A549 (cell line): Measurements from ENCODE around the gene SPATA1. TPM values are rescaled to one million over a fixed set of nuclear protein-coding genes. Genes with fewer than 3 reads are reported as not detected.

Source experiments
- ATAC-seq, 2 experiments: fragments of 200-7000 bp in 1 of 2; fragments of >200 bp in 1 of 2; cut with Nextera tagmentation in 1 of 2; cut with Tn5 transposase in 1 of 2; 3 replicates each; pipeline versions ENCODE4 v1.8.0 to v1.9.1; 2018 to 2020; ENCODE audit warnings: mild to moderate bottlenecking in 1 of 2, moderate library complexity in 1 of 2
- CTCF ChIA-PET: fragments of 300-600 bp; sonication (Branson Sonifier 250); formaldehyde crosslinking; extraction: SDS; loops from one replicate; lab custom pipeline; 2021; ENCODE audit warnings: antibody characterized with exemption, inconsistent platforms; lab: Yijun Ruan, JAX
- POLR2A ChIA-PET: fragments of 350-600 bp; formaldehyde crosslinking; extraction: SDS; loops from one replicate; lab custom pipeline; 2021; ENCODE audit warnings: antibody characterized with exemption, inconsistent platforms; lab: Yijun Ruan, JAX
- DNase-seq, 2 experiments: peaks; one replicate each; pipeline versions ENCODE4 v3.0.0 to v3.0.0-alpha.2; 2011 to 2016; ENCODE audit warnings: low read depth in 1 of 2, low spot score in 1 of 2
- FAIRE-seq: peaks from 2 replicates; lab custom pipeline; 2011; peaks lifted over from hg19 to GRCh38; lab: Jason Lieb, UNC
- H3K27ac ChIP-seq, 2 experiments: fragments of >200 bp; sonication (Bioruptor Twin); formaldehyde crosslinking; 3 replicates each; pipeline ENCODE4 v1.5.1; 2016 to 2017
- H3K4me1 ChIP-seq: fragments of >200 bp; sonication (Bioruptor Twin); formaldehyde crosslinking; 3 replicates; pipeline ENCODE4 v1.6.1; 2016
- H3K4me2 ChIP-seq: fragments of >200 bp; sonication (Bioruptor Twin); formaldehyde crosslinking; 3 replicates; pipeline ENCODE4 v1.6.1; 2016
- H3K4me3 ChIP-seq: fragments of >200 bp; sonication (Bioruptor Twin); formaldehyde crosslinking; 3 replicates; pipeline ENCODE4 v1.5.1; 2016
- H3K9me3 ChIP-seq: fragments of >200 bp; sonication (Bioruptor Twin); formaldehyde crosslinking; 3 replicates; pipeline ENCODE4 v1.6.1; 2016
- CBX2 ChIP-seq: fragments of 200-600 bp; sonication (generic); IDR thresholded peaks from 2 replicates; pipeline ENCODE4 v1.6.1; 2016; ENCODE audit warnings: low read depth, mild to moderate bottlenecking, borderline replicate concordance
- CHD4 ChIP-seq: fragments of 200-600 bp; sonication (generic); IDR thresholded peaks from 2 replicates; pipeline ENCODE4 v1.6.1; 2016; ENCODE audit warnings: antibody characterized with exemption, mild to moderate bottlenecking, borderline replicate concordance
- EP300 ChIP-seq, 2 experiments: fragments of >200 bp; sonication (Bioruptor Twin); formaldehyde crosslinking; IDR thresholded peaks; 2 replicates in 1 of 2; 3 replicates in 1 of 2; pipeline ENCODE4 v1.6.1; 2016 to 2017
- ESRRA ChIP-seq: fragments of 150-350 bp; IDR thresholded peaks from 2 replicates; pipeline ENCODE4 v1.6.1; 2014; ENCODE audit warnings: mild to moderate bottlenecking, low read length, borderline replicate concordance
- GATA3 ChIP-seq: IDR thresholded peaks from 2 replicates; pipeline ENCODE4 v1.6.1; 2012; ENCODE audit warnings: borderline replicate concordance
- HEYL ChIP-seq: fragments of 250-450 bp; sonication (Bioruptor Pico); IDR thresholded peaks from 2 replicates; pipeline ENCODE4 v1.8.0; 2021; ENCODE audit warnings: mild to moderate bottlenecking, moderate library complexity
- JUNB ChIP-seq: fragments of >200 bp; sonication (Bioruptor Twin); formaldehyde crosslinking; IDR thresholded peaks from 2 replicates; pipeline ENCODE4 v1.6.1; 2016
- KDM5A ChIP-seq: fragments of 200-600 bp; sonication (generic); IDR thresholded peaks from 2 replicates; pipeline ENCODE4 v1.6.1; 2016; ENCODE audit warnings: antibody characterized with exemption, mild to moderate bottlenecking
- MAFK ChIP-seq: fragments of 450-650 bp; IDR thresholded peaks from 2 replicates; pipeline ENCODE4 v1.6.1; 2014; ENCODE audit not compliant: partially characterized antibody
- MYC ChIP-seq: IDR thresholded peaks from 2 replicates; pipeline ENCODE4 v1.6.1; 2012; ENCODE audit warnings: mild to moderate bottlenecking, inconsistent platforms, low read length, improper control_type of control experiment, borderline replicate concordance
- NFE2L2 ChIP-seq: fragments of 150-350 bp; conservative IDR thresholded peaks from 2 replicates; pipeline ENCODE4 v1.6.1; 2014; ENCODE audit warnings: low read length
- NR3C1 ChIP-seq: fragments of >200 bp; sonication (Bioruptor Twin); formaldehyde crosslinking; IDR thresholded peaks from 3 replicates; pipeline ENCODE4 v1.6.1; 2017
- PHF8 ChIP-seq: fragments of 200-600 bp; sonication (generic); IDR thresholded peaks from 2 replicates; pipeline ENCODE4 v1.6.1; 2016; ENCODE audit warnings: low read depth, mild to moderate bottlenecking, antibody characterized with exemption, moderate library complexity, borderline replicate concordance
- POLR2A ChIP-seq: IDR thresholded peaks from 2 replicates; pipeline ENCODE4 v1.6.1; 2012; ENCODE audit warnings: mild to moderate bottlenecking, low read length
- RAD21 ChIP-seq, 2 experiments: fragments of >200 bp in 1 of 2; sonication (Bioruptor Twin) in 1 of 2; formaldehyde crosslinking in 1 of 2; IDR thresholded peaks in 1 of 2; conservative IDR thresholded peaks in 1 of 2; 2 replicates in 1 of 2; 3 replicates in 1 of 2; pipeline ENCODE4 v1.6.1; 2012 to 2018; ENCODE audit warnings: inconsistent platforms in 1 of 2
- RFX5 ChIP-seq: fragments of 450-650 bp; IDR thresholded peaks from 2 replicates; pipeline ENCODE4 v1.7.1; 2014; ENCODE audit warnings: antibody characterized with exemption, mild to moderate bottlenecking, moderate library complexity
- SREBF2 ChIP-seq: fragments of 450-650 bp; IDR thresholded peaks from 2 replicates; pipeline ENCODE4 v1.6.1; 2014; ENCODE audit warnings: mild to moderate bottlenecking, moderate library complexity
- TP53 ChIP-seq: fragments of 250-450 bp; sonication (Bioruptor Pico); IDR thresholded peaks from 2 replicates; pipeline ENCODE4 v1.5.0; 2021; ENCODE audit warnings: mild to moderate bottlenecking, moderate library complexity
- ZSCAN20 ChIP-seq: fragments of 250-450 bp; sonication (Bioruptor Pico); IDR thresholded peaks from 2 replicates; pipeline ENCODE4 v1.8.0; 2022; ENCODE audit warnings: mild to moderate bottlenecking, moderate library complexity
- WGBS: methylation state at CpG from one replicate; pipeline ENCODE4 v1.1.6; 2017; ENCODE audit errors: missing lambda C conversion rate; 5-methylcytosine and 5-hydroxymethylcytosine counted together
- polyA plus RNA-seq, 4 experiments: library from polyadenylated mRNA; depleted of rRNA in 3 of 4; stranded (reverse); fragments of >200 nt; fragmentation: RNase III in 1 of 4; extraction: RNeasy Plus Mini Kit Qiagen cat#74134 plus additional on column Dnase treatment in 1 of 4; gene quantifications; 2 replicates in 3 of 4; 3 replicates in 1 of 4; pipeline ENCODE4 v1.2.3, GENCODE V29; 2011 to 2017
- TF ChIP-seq, protein P1 (sequence below): IDR thresholded peaks from 2 replicates; pipeline ENCODE4 v1.6.1; 2012; ENCODE audit warnings: low read depth, borderline replicate concordance
- TF ChIP-seq, protein P2 (sequence below): fragments of 250-450 bp; sonication (Bioruptor Pico); IDR thresholded peaks from 2 replicates; pipeline ENCODE4 v1.5.0; 2021; ENCODE audit warnings: mild to moderate bottlenecking, moderate library complexity, borderline replicate concordance
- TF ChIP-seq, protein P3 (sequence below): IDR thresholded peaks from 2 replicates; pipeline ENCODE4 v1.6.1; 2012
- TF ChIP-seq, protein P4 (sequence below): fragments of 450-650 bp; IDR thresholded peaks from 2 replicates; pipeline ENCODE4 v1.6.1; 2014; ENCODE audit warnings: antibody characterized with exemption
- TF ChIP-seq, protein P5 (sequence below): fragments of >200 bp; sonication (Bioruptor Twin); formaldehyde crosslinking; IDR thresholded peaks from 2 replicates; pipeline ENCODE4 v1.6.1; 2016
- TF ChIP-seq, protein P6 (sequence below): fragments of 150-350 bp; IDR thresholded peaks from 2 replicates; pipeline ENCODE4 v1.6.1; 2014; ENCODE audit warnings: low read depth, mild to moderate bottlenecking, low read length

Gene SPATA1
- polyA plus RNA-seq, 2 of the 4 experiments (the other 2 are of a cell fraction) = 0.49 to 1.2 TPM

DNA sequence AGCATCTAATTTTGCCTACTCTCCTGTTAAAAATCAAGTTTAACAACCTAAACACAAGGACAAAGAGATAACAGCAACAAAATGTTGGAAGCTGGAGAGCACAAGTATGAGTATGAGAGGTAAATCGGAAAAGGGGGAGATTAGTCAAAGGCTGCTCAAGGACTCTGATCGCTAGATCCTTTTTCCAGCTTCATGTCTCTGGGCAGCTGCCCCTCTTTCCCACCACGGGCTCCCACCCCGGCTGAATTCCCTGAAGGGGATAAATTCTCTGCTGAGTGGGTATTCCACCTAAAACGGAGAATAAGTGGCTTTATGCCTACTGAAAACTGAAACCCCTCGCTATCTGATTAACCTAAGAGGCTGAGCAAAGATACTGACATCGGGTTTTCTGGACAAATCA, 68.8 kb downstream of the SPATA1 start:
- FAIRE-seq = no peak
- ChIA-PET POLR2A (interaction anchor here (1.6 kb wide), 1 partner anchor 10 kb away, joined by 3 read pairs; no protein-coding TSS in a partner anchor), CTCF (no interaction called here)
- peak overlapping the region; percentile 61 for H3K4me3 ChIP-seq
- no peak for DNase-seq
- TF ChIP-seq POLR2A (no peak), RFX5 (no peak), GATA3 (no peak), ZSCAN20 (CRISPR knock-in tag) (no peak)
- ATAC-seq = no peak
- no peaks in the 10 kb centered on the region for H3K9me3 ChIP-seq
- H3K4me1 ChIP-seq = peaks cover 6% of the 10 kb centered on the region; the same call in 1 of the 3 replicates
- 62% methylated on average over 7 of the region's 7 CpGs for WGBS
- H3K4me2 ChIP-seq = peak overlapping the region; percentile 59
- peak overlapping the region in 1 of 2 experiments; percentile 99; a peak in 1 of 6 replicates for H3K27ac ChIP-seq

DNA sequence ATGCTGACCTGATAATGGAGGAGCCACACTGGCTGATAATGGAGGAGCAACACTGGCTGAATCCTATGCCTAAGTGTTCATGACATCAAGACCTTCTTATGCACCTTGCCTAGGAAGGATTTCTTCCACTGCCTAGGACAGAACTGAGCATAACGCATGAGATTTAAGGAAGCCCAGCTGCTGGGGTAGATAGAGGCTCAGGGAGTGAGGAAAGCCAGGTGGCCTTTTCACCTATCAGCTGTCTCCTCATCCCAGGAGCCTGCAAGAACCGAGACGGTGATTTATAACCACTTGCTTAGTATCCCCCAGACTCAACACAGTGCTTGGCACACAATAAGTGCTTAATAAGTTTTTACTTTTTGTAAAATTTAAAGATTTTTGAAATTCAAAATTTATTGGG, 75.5 kb downstream of the SPATA1 start:
- FAIRE-seq (no peak), DNase-seq (no peak), ATAC-seq (no peak)
- no peaks in the 10 kb centered on the region for H3K4me1 ChIP-seq
- H3K27ac ChIP-seq = no peak overlapping the region
- ChIA-PET POLR2A (no interaction called here), CTCF (interaction anchor here (0.6 to 1.0 kb wide), 2 partner anchors 52 to 171 kb away, joined by 3 read pairs; no protein-coding TSS in a partner anchor)
- no peaks in the 10 kb centered on the region for H3K9me3 ChIP-seq
- WGBS = 94% methylated on average over 3 of the region's 3 CpGs
- no peak overlapping the region for H3K4me3 ChIP-seq
- no peak overlapping the region for H3K4me2 ChIP-seq
- TF ChIP-seq RAD21 (conservative IDR thresholded peaks at IDR 0.05 in 1 of 2, IDR thresholded peaks at IDR 0.05 in 1 of 2) (no peak), RFX5 (no peak), ESRRA (no peak), HEYL (CRISPR knock-in tag) (no peak), MYC (no peak)
- TF ChIP-seq, protein P1, sequence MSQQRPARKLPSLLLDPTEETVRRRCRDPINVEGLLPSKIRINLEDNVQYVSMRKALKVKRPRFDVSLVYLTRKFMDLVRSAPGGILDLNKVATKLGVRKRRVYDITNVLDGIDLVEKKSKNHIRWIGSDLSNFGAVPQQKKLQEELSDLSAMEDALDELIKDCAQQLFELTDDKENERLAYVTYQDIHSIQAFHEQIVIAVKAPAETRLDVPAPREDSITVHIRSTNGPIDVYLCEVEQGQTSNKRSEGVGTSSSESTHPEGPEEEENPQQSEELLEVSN = no peak

DNA sequence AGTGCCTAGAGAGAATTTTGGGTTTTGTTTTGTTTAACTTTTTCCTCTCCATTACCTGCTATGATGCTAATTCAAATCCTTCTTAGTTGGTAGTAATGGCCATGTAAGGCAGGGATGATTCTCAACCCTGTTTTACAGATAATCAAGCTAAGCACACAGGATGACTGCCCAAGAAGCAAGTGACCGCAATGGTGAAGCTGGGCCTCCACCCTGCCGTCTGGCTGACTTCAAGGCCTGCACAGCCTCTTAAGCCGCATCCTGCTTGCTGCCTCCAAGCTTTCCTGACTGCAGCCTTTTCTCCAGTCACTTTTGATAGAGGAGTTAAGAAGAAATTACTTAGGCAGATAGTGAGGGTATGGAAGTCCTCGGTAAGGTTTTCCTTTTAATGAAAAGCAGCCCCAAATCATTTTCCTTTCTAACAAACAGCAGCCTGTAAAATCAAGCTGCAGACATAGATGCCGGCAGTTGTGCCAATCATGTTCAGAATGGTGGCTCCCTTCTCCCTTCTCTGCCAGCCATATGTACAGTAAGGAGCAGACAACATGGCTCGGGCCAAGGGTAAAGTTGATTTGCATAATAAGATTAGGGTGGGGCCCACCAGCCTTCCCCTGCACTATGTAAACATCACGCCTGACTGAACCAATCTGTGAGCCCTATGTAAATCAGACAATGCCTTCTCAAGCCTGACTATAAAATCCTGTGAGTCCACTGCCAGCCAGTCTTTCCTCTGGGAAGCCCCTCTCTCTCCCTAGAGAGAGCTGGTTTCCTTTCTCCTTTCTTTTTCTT, 76.8 kb downstream of the SPATA1 start:
- POLR2A ChIA-PET = interaction anchor here (0.7 kb wide), 1 partner anchor 9 kb away, joined by 3 read pairs; the partner anchor contains the start of gene CTBS
- TF ChIP-seq CBX2 (no peak), EP300 (IDR thresholded peaks at IDR 0.05) (no peak), CHD4 (no peak), SREBF2 (no peak), TP53 (CRISPR knock-in tag) (no peak), MAFK (no peak), NR3C1 (no peak), NFE2L2 (no peak), KDM5A (no peak), JUNB (no peak), PHF8 (no peak)
- TF ChIP-seq, protein P2, sequence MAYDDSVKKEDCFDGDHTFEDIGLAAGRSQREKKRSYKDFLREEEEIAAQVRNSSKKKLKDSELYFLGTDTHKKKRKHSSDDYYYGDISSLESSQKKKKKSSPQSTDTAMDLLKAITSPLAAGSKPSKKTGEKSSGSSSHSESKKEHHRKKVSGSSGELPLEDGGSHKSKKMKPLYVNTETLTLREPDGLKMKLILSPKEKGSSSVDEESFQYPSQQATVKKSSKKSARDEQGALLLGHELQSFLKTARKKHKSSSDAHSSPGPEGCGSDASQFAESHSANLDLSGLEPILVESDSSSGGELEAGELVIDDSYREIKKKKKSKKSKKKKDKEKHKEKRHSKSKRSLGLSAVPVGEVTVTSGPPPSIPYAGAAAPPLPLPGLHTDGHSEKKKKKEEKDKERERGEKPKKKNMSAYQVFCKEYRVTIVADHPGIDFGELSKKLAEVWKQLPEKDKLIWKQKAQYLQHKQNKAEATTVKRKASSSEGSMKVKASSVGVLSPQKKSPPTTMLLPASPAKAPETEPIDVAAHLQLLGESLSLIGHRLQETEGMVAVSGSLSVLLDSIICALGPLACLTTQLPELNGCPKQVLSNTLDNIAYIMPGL (CRISPR knock-in tag) = no peak
- TF ChIP-seq, protein P3, sequence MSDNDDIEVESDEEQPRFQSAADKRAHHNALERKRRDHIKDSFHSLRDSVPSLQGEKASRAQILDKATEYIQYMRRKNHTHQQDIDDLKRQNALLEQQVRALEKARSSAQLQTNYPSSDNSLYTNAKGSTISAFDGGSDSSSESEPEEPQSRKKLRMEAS = no peak
- TF ChIP-seq, protein P4, sequence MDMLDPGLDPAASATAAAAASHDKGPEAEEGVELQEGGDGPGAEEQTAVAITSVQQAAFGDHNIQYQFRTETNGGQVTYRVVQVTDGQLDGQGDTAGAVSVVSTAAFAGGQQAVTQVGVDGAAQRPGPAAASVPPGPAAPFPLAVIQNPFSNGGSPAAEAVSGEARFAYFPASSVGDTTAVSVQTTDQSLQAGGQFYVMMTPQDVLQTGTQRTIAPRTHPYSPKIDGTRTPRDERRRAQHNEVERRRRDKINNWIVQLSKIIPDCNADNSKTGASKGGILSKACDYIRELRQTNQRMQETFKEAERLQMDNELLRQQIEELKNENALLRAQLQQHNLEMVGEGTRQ = no peak
- TF ChIP-seq, protein P5, sequence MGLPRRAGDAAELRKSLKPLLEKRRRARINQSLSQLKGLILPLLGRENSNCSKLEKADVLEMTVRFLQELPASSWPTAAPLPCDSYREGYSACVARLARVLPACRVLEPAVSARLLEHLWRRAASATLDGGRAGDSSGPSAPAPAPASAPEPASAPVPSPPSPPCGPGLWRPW = no peak
- TF ChIP-seq, protein P6, sequence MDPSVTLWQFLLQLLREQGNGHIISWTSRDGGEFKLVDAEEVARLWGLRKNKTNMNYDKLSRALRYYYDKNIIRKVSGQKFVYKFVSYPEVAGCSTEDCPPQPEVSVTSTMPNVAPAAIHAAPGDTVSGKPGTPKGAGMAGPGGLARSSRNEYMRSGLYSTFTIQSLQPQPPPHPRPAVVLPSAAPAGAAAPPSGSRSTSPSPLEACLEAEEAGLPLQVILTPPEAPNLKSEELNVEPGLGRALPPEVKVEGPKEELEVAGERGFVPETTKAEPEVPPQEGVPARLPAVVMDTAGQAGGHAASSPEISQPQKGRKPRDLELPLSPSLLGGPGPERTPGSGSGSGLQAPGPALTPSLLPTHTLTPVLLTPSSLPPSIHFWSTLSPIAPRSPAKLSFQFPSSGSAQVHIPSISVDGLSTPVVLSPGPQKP = no peak
- DNase-seq (no peak), ATAC-seq (no peak), FAIRE-seq (no peak)
- no peak overlapping the region for H3K4me2 ChIP-seq
- no peaks in the 10 kb centered on the region for H3K9me3 ChIP-seq
- no peaks in the 10 kb centered on the region for H3K4me1 ChIP-seq
- H3K4me3 ChIP-seq = no peak overlapping the region
- CTCF ChIA-PET = interaction anchor here (1.0 kb wide), 1 partner anchor 10 kb away, joined by 3 read pairs; no protein-coding TSS in a partner anchor
- 77% methylated on average over 7 of the region's 7 CpGs for whole genome bisulfite sequencing
- no peak overlapping the region for H3K27ac ChIP-seq
